Measurements from ENCODE around the gene ACTL7B.

ACTL7B gene

DNA sequence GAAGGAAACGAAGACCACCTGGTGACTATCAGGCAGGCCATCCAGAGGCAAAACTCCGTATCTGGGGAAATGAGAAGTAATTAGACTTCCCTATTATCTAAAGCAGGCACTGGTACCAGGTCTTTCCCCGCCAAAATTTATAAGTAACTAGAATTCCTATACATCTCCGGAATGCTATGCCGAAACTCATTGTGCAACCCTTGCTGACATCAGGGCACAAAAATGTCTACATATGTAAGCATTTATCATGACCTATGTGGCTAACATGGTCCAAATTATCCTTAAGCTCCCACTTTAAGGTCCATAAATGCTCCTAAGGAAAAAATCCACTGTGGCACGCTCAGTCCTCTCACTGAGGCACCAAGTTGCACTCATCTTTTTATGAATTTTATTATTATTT lies 17.8 kb downstream of the ACTL7B start:
- Histone ChIP-seq H2BK5ac (ENCODE audit: low read depth, low read length, poor library complexity, severe bottlenecking) (no peak overlapping the region), H3K4me3 (ENCODE audit: insufficient read depth in 1 of 2, low read depth in 1 of 2, low read length in 2 of 2) (no peak overlapping the region), H3K14ac (ENCODE audit: low read length in 2 of 2) (no peak overlapping the region), H3K79me1 (replicated peaks; ENCODE audit: low read length, poor library complexity, severe bottlenecking) (no peaks in the 10 kb centered on the region), H3K27me3 (ENCODE audit: control insufficient read depth in 1 of 2, insufficient read depth in 1 of 2, low read length in 2 of 2) (no peaks in the 10 kb centered on the region), H4K91ac (ENCODE audit: low read length) (no peak overlapping the region), H3K9me3 (ENCODE audit: control insufficient read depth, low read length) (no peaks in the 10 kb centered on the region), H2BK12ac (ENCODE audit: low read length in 2 of 2) (no peak overlapping the region), H2AFZ (ENCODE audit: low read depth, low read length) (no peak overlapping the region), H3K9ac (ENCODE audit: low read length) (no peak overlapping the region), H3K18ac (ENCODE audit: low read depth in 1 of 2, low read length in 2 of 2) (no peak overlapping the region), H2BK15ac (ENCODE audit: low read depth, poor library complexity, severe bottlenecking) (no peak overlapping the region), H3K27ac (ENCODE audit: low read length, poor library complexity, severe bottlenecking) (no peak overlapping the region), H3K23ac (ENCODE audit: low read length in 2 of 2) (no peak overlapping the region), H2AK5ac (ENCODE audit: low read length, severe bottlenecking) (no peak overlapping the region), H3K4me1 (ENCODE audit: control insufficient read depth, insufficient read depth, low read depth, low read length) (no peaks in the 10 kb centered on the region), H2BK120ac (ENCODE audit: low read depth, low read length) (no peak overlapping the region), H3K4me2 (ENCODE audit: low read length, poor library complexity, severe bottlenecking) (no peak overlapping the region), H4K8ac (ENCODE audit: low read length) (no peak overlapping the region), H3K4ac (ENCODE audit: low read depth in 1 of 2, low read length in 2 of 2) (no peak overlapping the region), H3K36me3 (ENCODE audit: control insufficient read depth in 1 of 2, insufficient read depth in 2 of 2, low read depth in 1 of 2, low read length in 2 of 2) (no peaks in the 10 kb centered on the region)
- peak; percentile 7 for DNase-seq
- 77% methylated on average over 5 of the region's 6 CpGs for WGBS

DNA sequence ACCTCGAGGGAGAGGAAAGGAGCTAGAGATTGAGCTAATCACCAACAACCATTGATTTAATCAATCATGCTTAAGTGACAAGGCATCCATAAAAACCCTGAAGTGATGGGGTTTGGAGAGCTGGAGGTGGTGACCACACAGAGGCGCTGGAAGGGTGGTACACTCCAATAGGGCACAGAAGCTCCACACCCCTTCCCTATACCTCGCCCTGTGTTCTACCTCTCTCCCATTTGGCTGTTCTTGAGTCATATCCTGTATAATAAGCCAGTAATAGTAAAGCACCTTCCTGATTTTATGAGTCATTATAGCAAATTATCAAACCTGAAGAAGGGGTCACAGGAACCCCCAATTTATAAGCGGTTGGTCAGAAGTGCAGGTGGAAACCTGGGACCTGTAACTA lies 18.3 kb downstream of the ACTL7B start:
- H3K23ac ChIP-seq (ENCODE audit: low read length in 2 of 2), result no peak overlapping the region
- H2AFZ ChIP-seq (ENCODE audit: low read depth, low read length), result no peak overlapping the region
- no peak overlapping the region for H2BK15ac ChIP-seq (ENCODE audit: low read depth, poor library complexity, severe bottlenecking)
- no peak overlapping the region for H3K9ac ChIP-seq (ENCODE audit: low read length)
- H2BK12ac ChIP-seq (ENCODE audit: low read length in 2 of 2), result no peak overlapping the region
- H2BK5ac ChIP-seq (ENCODE audit: low read depth, low read length, poor library complexity, severe bottlenecking), result no peak overlapping the region
- H3K4me1 ChIP-seq (ENCODE audit: control insufficient read depth, insufficient read depth, low read depth, low read length), result no peaks in the 10 kb centered on the region
- no peak overlapping the region for H4K8ac ChIP-seq (ENCODE audit: low read length)
- no peaks in the 10 kb centered on the region for H3K36me3 ChIP-seq (ENCODE audit: control insufficient read depth in 1 of 2, insufficient read depth in 2 of 2, low read depth in 1 of 2, low read length in 2 of 2)
- 59% methylated on average over 4 of the region's 4 CpGs for WGBS
- DNase-seq, result no peak
- H3K9me3 ChIP-seq (ENCODE audit: control insufficient read depth, low read length), result no peaks in the 10 kb centered on the region
- no peak overlapping the region for H3K18ac ChIP-seq (ENCODE audit: low read depth in 1 of 2, low read length in 2 of 2)
- H4K91ac ChIP-seq (ENCODE audit: low read length), result no peak overlapping the region
- no peak overlapping the region for H3K4ac ChIP-seq (ENCODE audit: low read depth in 1 of 2, low read length in 2 of 2)
- no peak overlapping the region for H2AK5ac ChIP-seq (ENCODE audit: low read length, severe bottlenecking)
- H3K14ac ChIP-seq (ENCODE audit: low read length in 2 of 2), result no peak overlapping the region
- no peak overlapping the region for H3K4me2 ChIP-seq (ENCODE audit: low read length, poor library complexity, severe bottlenecking)
- no peak overlapping the region for H2BK120ac ChIP-seq (ENCODE audit: low read depth, low read length)
- no peaks in the 10 kb centered on the region for H3K79me1 ChIP-seq (replicated peaks; ENCODE audit: low read length, poor library complexity, severe bottlenecking)
- no peak overlapping the region for H3K4me3 ChIP-seq (ENCODE audit: insufficient read depth in 1 of 2, low read depth in 1 of 2, low read length in 2 of 2)
- no peak overlapping the region for H3K27ac ChIP-seq (ENCODE audit: low read length, poor library complexity, severe bottlenecking)
- H3K27me3 ChIP-seq (ENCODE audit: control insufficient read depth in 1 of 2, insufficient read depth in 1 of 2, low read length in 2 of 2), result no peaks in the 10 kb centered on the region

DNA sequence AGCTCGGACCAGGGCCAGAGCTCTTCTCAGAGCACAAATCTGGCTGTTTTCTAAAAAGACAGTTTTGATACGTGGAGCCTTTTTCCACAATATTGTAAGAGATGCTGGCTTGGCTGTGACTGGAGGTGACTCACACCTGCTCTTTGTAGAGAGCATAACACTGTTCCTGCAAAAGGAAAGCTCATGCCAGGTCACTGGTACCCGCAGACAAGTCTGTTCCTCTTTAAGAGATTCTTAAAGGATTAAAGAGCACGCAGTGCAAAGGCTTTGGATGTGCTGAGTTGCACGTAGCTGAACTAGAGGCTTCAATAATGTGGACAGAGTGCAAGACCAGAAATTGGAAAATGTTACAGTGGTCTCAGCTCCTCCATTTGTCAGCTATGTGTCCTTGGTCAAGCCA lies 19.0 kb downstream of the ACTL7B start:
- no peak overlapping the region for H3K4ac ChIP-seq (ENCODE audit: low read depth in 1 of 2, low read length in 2 of 2)
- no peak overlapping the region for H2AK5ac ChIP-seq (ENCODE audit: low read length, severe bottlenecking)
- no peak overlapping the region for H4K8ac ChIP-seq (ENCODE audit: low read length)
- 77% methylated on average over 5 of the region's 5 CpGs for WGBS
- no peak overlapping the region for H2BK120ac ChIP-seq (ENCODE audit: low read depth, low read length)
- H3K18ac ChIP-seq (ENCODE audit: low read depth in 1 of 2, low read length in 2 of 2), result no peak overlapping the region
- H3K4me2 ChIP-seq (ENCODE audit: low read length, poor library complexity, severe bottlenecking), result no peak overlapping the region
- no peak overlapping the region for H3K4me3 ChIP-seq (ENCODE audit: insufficient read depth in 1 of 2, low read depth in 1 of 2, low read length in 2 of 2)
- H3K14ac ChIP-seq (ENCODE audit: low read length in 2 of 2), result no peak overlapping the region
- no peak for DNase-seq
- H3K27ac ChIP-seq (ENCODE audit: low read length, poor library complexity, severe bottlenecking), result no peak overlapping the region
- no peaks in the 10 kb centered on the region for H3K79me1 ChIP-seq (replicated peaks; ENCODE audit: low read length, poor library complexity, severe bottlenecking)
- no peak overlapping the region for H2BK5ac ChIP-seq (ENCODE audit: low read depth, low read length, poor library complexity, severe bottlenecking)
- no peak overlapping the region for H3K23ac ChIP-seq (ENCODE audit: low read length in 2 of 2)
- no peaks in the 10 kb centered on the region for H3K36me3 ChIP-seq (ENCODE audit: control insufficient read depth in 1 of 2, insufficient read depth in 2 of 2, low read depth in 1 of 2, low read length in 2 of 2)
- H2BK12ac ChIP-seq (ENCODE audit: low read length in 2 of 2), result no peak overlapping the region
- no peak overlapping the region for H2AFZ ChIP-seq (ENCODE audit: low read depth, low read length)
- H3K27me3 ChIP-seq (ENCODE audit: control insufficient read depth in 1 of 2, insufficient read depth in 1 of 2, low read length in 2 of 2), result no peaks in the 10 kb centered on the region
- no peaks in the 10 kb centered on the region for H3K9me3 ChIP-seq (ENCODE audit: control insufficient read depth, low read length)
- no peak overlapping the region for H4K91ac ChIP-seq (ENCODE audit: low read length)
- no peak overlapping the region for H3K9ac ChIP-seq (ENCODE audit: low read length)
- H3K4me1 ChIP-seq (ENCODE audit: control insufficient read depth, insufficient read depth, low read depth, low read length), result no peaks in the 10 kb centered on the region
- no peak overlapping the region for H2BK15ac ChIP-seq (ENCODE audit: low read depth, poor library complexity, severe bottlenecking)

DNA sequence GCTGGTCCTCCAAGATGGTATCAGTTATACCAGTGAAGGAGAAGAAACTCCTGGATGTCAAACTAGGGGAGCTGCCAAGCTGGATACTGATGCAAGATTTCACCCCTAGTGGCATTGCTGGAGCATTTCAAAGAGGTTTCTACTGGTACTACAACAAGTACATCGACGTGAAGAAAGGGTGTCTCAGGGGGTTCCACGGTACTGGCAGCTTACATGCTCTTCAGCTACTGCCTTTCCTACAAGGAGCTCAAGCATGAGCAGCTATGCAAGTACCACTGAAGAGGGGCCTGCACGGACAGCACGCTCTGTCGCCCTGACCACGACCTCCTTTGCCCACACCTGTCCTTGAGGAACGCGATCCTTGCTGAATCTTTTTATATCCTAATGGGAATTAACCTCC lies 19.5 kb downstream of the ACTL7B start:
- Histone ChIP-seq H3K18ac (ENCODE audit: low read depth in 1 of 2, low read length in 2 of 2) (no peak overlapping the region), H3K14ac (ENCODE audit: low read length in 2 of 2) (no peak overlapping the region), H3K9ac (ENCODE audit: low read length) (no peak overlapping the region), H3K4me3 (ENCODE audit: insufficient read depth in 1 of 2, low read depth in 1 of 2, low read length in 2 of 2) (no peak overlapping the region), H3K4me2 (ENCODE audit: low read length, poor library complexity, severe bottlenecking) (no peak overlapping the region), H2BK15ac (ENCODE audit: low read depth, poor library complexity, severe bottlenecking) (no peak overlapping the region), H3K79me1 (replicated peaks; ENCODE audit: low read length, poor library complexity, severe bottlenecking) (no peaks in the 10 kb centered on the region), H2BK12ac (ENCODE audit: low read length in 2 of 2) (no peak overlapping the region), H3K23ac (ENCODE audit: low read length in 2 of 2) (no peak overlapping the region), H3K36me3 (ENCODE audit: control insufficient read depth in 1 of 2, insufficient read depth in 2 of 2, low read depth in 1 of 2, low read length in 2 of 2) (no peaks in the 10 kb centered on the region), H2BK120ac (ENCODE audit: low read depth, low read length) (no peak overlapping the region), H3K4ac (ENCODE audit: low read depth in 1 of 2, low read length in 2 of 2) (no peak overlapping the region), H3K4me1 (ENCODE audit: control insufficient read depth, insufficient read depth, low read depth, low read length) (no peaks in the 10 kb centered on the region), H2AK5ac (ENCODE audit: low read length, severe bottlenecking) (no peak overlapping the region), H3K27ac (ENCODE audit: low read length, poor library complexity, severe bottlenecking) (no peak overlapping the region), H3K27me3 (ENCODE audit: control insufficient read depth in 1 of 2, insufficient read depth in 1 of 2, low read length in 2 of 2) (no peaks in the 10 kb centered on the region), H4K91ac (ENCODE audit: low read length) (no peak overlapping the region), H3K9me3 (ENCODE audit: control insufficient read depth, low read length) (no peaks in the 10 kb centered on the region), H2BK5ac (ENCODE audit: low read depth, low read length, poor library complexity, severe bottlenecking) (no peak overlapping the region), H2AFZ (ENCODE audit: low read depth, low read length) (no peak overlapping the region), H4K8ac (ENCODE audit: low read length) (no peak overlapping the region)
- 97% methylated on average over 9 of the region's 9 CpGs for WGBS
- DNase-seq, result no peak
